ENCODE measurements around the gene TIRAP.

The TIRAP gene

GRCh38 chr11:126257144-126257543 is 25.7 kb upstream of the TIRAP start:
- no peak for TF ChIP-seq ZFX (IDR thresholded peaks at IDR 0.05)
- TF ChIP-seq, protein P1, sequence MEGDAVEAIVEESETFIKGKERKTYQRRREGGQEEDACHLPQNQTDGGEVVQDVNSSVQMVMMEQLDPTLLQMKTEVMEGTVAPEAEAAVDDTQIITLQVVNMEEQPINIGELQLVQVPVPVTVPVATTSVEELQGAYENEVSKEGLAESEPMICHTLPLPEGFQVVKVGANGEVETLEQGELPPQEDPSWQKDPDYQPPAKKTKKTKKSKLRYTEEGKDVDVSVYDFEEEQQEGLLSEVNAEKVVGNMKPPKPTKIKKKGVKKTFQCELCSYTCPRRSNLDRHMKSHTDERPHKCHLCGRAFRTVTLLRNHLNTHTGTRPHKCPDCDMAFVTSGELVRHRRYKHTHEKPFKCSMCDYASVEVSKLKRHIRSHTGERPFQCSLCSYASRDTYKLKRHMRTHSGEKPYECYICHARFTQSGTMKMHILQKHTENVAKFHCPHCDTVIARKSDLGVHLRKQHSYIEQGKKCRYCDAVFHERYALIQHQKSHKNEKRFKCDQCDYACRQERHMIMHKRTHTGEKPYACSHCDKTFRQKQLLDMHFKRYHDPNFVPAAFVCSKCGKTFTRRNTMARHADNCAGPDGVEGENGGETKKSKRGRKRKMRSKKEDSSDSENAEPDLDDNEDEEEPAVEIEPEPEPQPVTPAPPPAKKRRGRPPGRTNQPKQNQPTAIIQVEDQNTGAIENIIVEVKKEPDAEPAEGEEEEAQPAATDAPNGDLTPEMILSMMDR (conservative IDR thresholded peaks at IDR 0.05): no peak
- no peak overlapping the region for H3K27ac ChIP-seq

DNA sequence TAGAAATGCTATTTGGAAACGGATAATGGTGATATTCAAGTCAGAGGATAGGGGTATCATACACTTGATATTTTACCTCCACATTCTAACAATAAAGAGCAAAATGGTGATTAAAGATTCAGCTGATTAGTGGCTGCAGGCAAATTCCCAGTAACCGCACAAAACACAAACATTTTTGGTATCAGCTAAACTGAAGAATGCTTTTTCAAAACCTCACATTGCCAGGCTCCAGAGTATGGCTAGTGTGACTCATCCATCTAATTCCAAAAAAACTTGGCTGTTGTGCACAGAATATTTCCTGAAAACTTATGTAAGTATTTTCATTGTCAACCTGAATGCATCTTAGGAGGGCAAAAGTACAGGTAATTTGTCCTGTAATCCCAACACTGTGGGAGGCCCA is 25.1 kb upstream of the TIRAP start:
- TF ChIP-seq, protein P1 (conservative IDR thresholded peaks at IDR 0.05): no peak
- TF ChIP-seq ZFX (IDR thresholded peaks at IDR 0.05): no peak
- no peak overlapping the region for H3K27ac ChIP-seq

DNA sequence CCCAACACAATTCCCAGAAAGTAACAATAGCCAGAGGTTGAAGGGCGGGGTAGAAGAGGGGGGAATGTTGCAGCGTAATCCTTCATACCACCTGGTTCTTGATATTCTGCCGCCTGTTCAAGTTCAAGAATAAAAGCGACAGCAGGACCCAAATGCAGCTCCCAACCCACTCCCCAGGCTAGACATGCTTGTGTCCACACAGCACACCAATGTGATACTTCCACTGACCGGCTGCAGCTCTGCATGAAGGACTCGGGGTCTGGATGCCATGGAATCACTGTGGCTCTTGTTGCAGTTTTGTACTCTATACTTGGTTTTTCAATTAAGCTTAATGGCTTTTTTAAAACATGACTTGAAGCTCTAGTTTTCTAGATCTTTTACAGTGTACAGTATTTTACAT is 20.7 kb upstream of the TIRAP start:
- TF ChIP-seq ZFX (IDR thresholded peaks at IDR 0.05): no peak
- TF ChIP-seq, protein P1 (conservative IDR thresholded peaks at IDR 0.05): no peak
- no peak overlapping the region for H3K27ac ChIP-seq

- no peak for TF ChIP-seq ZFX (IDR thresholded peaks at IDR 0.05)
- TF ChIP-seq, protein P1 (conservative IDR thresholded peaks at IDR 0.05): no peak
- no peak overlapping the region for H3K27ac ChIP-seq
Measured at GRCh38 chr11:126263489-126263888, 19.4 kb upstream of the TIRAP start.

GRCh38 chr11:126265811-126266210 is 17.1 kb upstream of the TIRAP start:
- H3K27ac ChIP-seq: no peak overlapping the region
- TF ChIP-seq, protein P1 (conservative IDR thresholded peaks at IDR 0.05): no peak
- TF ChIP-seq ZFX (IDR thresholded peaks at IDR 0.05): no peak

DNA sequence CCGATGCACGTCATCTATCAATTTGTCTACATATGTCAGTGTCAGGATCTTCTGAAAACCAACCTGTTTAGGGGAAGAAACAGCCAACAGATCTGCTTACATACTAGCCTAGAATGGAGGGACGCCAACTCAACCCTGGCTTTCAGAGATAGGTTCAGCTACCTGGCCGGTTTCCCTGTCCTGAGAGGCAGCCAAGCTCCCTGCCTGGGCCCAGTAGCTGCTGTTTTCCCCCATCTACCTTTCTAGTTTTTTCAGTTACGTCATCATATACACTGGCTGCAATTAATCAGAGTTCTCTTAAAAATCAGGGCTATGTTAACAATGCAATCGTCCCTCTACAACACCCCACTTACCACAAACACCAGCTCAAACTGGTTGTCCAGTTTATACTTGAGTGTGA is 15.2 kb upstream of the TIRAP start:
- TF ChIP-seq, protein P1 (conservative IDR thresholded peaks at IDR 0.05): no peak
- TF ChIP-seq ZFX (IDR thresholded peaks at IDR 0.05): no peak
- H3K27ac ChIP-seq: peak overlapping the region; percentile 92

DNA sequence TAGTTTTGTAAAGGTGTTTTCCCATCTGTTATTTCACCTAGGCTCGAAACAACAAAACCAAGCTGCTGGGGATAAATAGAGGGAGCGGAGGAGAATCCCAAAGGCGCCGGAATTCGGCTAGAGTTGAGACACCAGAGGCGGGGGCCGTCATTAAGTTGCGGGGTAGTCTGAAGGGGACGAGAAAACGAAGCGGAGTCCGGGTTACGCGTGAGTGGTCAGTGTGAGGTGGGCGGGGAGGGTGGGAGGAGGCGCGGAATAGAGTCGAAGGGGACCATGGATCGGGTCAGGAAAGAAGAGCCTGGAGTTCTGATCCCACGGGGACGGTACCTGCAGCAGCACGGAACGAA is 14.6 kb upstream of the TIRAP start:
- peak overlapping the region; percentile 92 for H3K27ac ChIP-seq
- TF ChIP-seq, protein P1 (conservative IDR thresholded peaks at IDR 0.05): no peak
- TF ChIP-seq ZFX (IDR thresholded peaks at IDR 0.05): no peak
